ENCODE results near the gene FBXO15.

The FBXO15 gene

DNA sequence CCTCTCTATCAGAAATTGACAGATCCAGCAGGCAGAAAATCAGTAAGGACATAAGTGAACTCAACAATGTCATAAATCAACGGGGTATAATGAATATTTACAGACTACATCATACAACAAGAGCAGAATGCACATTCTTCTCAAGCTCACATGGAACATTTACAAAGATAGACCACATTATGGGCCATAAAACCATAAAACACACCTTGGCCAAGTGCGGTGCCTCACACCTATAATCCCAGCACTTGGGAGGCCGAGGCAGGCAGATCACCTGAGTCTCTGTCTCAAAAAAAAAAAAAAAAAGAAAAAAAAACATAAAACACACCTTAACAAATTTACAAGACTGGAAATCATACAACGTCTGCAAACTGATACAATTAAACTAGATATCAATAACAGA, 36.7 kb downstream of the FBXO15 start:
- H3K27ac ChIP-seq (ENCODE audit: extremely low read depth, low read depth, low read length): no peak overlapping the region
- H3K9me3 ChIP-seq (ENCODE audit: control insufficient read depth, insufficient read depth, low read depth, low read length): no peaks in the 10 kb centered on the region; the same call in 1 of the 2 replicates
- POLR2A ChIA-PET: no interaction called here
- no peaks in the 10 kb centered on the region for H3K36me3 ChIP-seq (ENCODE audit: control insufficient read depth in 2 of 2, insufficient read depth in 1 of 2, low read length in 2 of 2)
- CTCF ChIA-PET: interaction anchor here (0.6 to 0.9 kb wide), 5 partner anchors 13 to 950 kb away, joined by 3 to 6 read pairs (median 3); no protein-coding TSS in a partner anchor
- H3K4me3 ChIP-seq (ENCODE audit: low read depth, low read length): no peak overlapping the region
- H3K4me1 ChIP-seq (ENCODE audit: control insufficient read depth, insufficient read depth, low read length): no peaks in the 10 kb centered on the region
- TF ChIP-seq ZNF670 (tag by site-specific recombination; IDR thresholded peaks at IDR 0.05; ENCODE audit: low read depth) (no peak), ZBTB48 (tag by site-specific recombination; IDR thresholded peaks at IDR 0.05) (no peak), ZNF473 (tag by site-specific recombination; IDR thresholded peaks at IDR 0.05) (no peak), ZNF596 (tag by site-specific recombination; IDR thresholded peaks at IDR 0.05) (no peak), ZNF610 (tag by site-specific recombination; IDR thresholded peaks at IDR 0.05; ENCODE audit: borderline replicate concordance) (no peak), ZNF629 (tag by site-specific recombination; IDR thresholded peaks at IDR 0.05) (no peak), KLF16 (tag by site-specific recombination; IDR thresholded peaks at IDR 0.05) (no peak), BCL11A (tag by site-specific recombination; IDR thresholded peaks at IDR 0.05; ENCODE audit: low read depth) (no peak), OVOL3 (tag by site-specific recombination; IDR thresholded peaks at IDR 0.05) (no peak), ZNF837 (tag by site-specific recombination; IDR thresholded peaks at IDR 0.05) (no peak), KLF7 (tag by site-specific recombination; IDR thresholded peaks at IDR 0.05; ENCODE audit: borderline replicate concordance) (no peak), ZBTB7A (tag by site-specific recombination; IDR thresholded peaks at IDR 0.05; ENCODE audit: low read depth) (no peak), ZNF600 (tag by site-specific recombination; IDR thresholded peaks at IDR 0.05) (no peak), KLF9 (tag by site-specific recombination; IDR thresholded peaks at IDR 0.05; ENCODE audit: low read depth) (no peak), ZNF777 (tag by site-specific recombination; IDR thresholded peaks at IDR 0.05; ENCODE audit: borderline replicate concordance) (no peak)
- TF ChIP-seq, protein P1, sequence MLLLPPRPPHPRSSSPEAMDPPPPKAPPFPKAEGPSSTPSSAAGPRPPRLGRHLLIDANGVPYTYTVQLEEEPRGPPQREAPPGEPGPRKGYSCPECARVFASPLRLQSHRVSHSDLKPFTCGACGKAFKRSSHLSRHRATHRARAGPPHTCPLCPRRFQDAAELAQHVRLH (tag by site-specific recombination; IDR thresholded peaks at IDR 0.05): no peak
- TF ChIP-seq, protein P2, sequence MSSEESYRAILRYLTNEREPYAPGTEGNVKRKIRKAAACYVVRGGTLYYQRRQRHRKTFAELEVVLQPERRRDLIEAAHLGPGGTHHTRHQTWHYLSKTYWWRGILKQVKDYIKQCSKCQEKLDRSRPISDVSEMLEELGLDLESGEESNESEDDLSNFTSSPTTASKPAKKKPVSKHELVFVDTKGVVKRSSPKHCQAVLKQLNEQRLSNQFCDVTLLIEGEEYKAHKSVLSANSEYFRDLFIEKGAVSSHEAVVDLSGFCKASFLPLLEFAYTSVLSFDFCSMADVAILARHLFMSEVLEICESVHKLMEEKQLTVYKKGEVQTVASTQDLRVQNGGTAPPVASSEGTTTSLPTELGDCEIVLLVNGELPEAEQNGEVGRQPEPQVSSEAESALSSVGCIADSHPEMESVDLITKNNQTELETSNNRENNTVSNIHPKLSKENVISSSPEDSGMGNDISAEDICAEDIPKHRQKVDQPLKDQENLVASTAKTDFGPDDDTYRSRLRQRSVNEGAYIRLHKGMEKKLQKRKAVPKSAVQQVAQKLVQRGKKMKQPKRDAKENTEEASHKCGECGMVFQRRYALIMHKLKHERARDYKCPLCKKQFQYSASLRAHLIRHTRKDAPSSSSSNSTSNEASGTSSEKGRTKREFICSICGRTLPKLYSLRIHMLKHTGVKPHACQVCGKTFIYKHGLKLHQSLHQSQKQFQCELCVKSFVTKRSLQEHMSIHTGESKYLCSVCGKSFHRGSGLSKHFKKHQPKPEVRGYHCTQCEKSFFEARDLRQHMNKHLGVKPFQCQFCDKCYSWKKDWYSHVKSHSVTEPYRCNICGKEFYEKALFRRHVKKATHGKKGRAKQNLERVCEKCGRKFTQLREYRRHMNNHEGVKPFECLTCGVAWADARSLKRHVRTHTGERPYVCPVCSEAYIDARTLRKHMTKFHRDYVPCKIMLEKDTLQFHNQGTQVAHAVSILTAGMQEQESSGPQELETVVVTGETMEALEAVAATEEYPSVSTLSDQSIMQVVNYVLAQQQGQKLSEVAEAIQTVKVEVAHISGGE (tag by site-specific recombination; conservative IDR thresholded peaks at IDR 0.05; ENCODE audit: low read depth): no peak
- TF ChIP-seq, protein P3, sequence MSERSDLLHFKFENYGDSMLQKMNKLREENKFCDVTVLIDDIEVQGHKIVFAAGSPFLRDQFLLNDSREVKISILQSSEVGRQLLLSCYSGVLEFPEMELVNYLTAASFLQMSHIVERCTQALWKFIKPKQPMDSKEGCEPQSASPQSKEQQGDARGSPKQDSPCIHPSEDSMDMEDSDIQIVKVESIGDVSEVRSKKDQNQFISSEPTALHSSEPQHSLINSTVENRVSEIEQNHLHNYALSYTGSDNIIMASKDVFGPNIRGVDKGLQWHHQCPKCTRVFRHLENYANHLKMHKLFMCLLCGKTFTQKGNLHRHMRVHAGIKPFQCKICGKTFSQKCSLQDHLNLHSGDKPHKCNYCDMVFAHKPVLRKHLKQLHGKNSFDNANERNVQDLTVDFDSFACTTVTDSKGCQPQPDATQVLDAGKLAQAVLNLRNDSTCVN (tag by site-specific recombination; optimal IDR thresholded peaks at IDR 0.05): no peak
- TF ChIP-seq, protein P4, sequence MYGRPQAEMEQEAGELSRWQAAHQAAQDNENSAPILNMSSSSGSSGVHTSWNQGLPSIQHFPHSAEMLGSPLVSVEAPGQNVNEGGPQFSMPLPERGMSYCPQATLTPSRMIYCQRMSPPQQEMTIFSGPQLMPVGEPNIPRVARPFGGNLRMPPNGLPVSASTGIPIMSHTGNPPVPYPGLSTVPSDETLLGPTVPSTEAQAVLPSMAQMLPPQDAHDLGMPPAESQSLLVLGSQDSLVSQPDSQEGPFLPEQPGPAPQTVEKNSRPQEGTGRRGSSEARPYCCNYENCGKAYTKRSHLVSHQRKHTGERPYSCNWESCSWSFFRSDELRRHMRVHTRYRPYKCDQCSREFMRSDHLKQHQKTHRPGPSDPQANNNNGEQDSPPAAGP (tag by site-specific recombination; IDR thresholded peaks at IDR 0.05): no peak
- TF ChIP-seq, protein P5, sequence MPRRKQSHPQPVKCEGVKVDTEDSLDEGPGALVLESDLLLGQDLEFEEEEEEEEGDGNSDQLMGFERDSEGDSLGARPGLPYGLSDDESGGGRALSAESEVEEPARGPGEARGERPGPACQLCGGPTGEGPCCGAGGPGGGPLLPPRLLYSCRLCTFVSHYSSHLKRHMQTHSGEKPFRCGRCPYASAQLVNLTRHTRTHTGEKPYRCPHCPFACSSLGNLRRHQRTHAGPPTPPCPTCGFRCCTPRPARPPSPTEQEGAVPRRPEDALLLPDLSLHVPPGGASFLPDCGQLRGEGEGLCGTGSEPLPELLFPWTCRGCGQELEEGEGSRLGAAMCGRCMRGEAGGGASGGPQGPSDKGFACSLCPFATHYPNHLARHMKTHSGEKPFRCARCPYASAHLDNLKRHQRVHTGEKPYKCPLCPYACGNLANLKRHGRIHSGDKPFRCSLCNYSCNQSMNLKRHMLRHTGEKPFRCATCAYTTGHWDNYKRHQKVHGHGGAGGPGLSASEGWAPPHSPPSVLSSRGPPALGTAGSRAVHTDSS (tag by site-specific recombination; IDR thresholded peaks at IDR 0.05): no peak

All from HEK293 (cell line).